DMS153 treated with DMSO at 0.1 percent for 48 hours (cell line): ENCODE data around the gene NCKAP5L.
A peak's percentile ranks its signal among the peaks of the same experiment; 100 is the strongest.
"Not testable (repeated sequence)": the region's sequence is repeated elsewhere in the genome, so short reads cannot be mapped to it uniquely, and the experiment has no call there.

Source experiments
- DNase-seq: peaks from one replicate; lab custom pipeline; 2025; ENCODE audit not compliant: unreplicated experiment; lab: John Stamatoyannopoulos, UW

The NCKAP5L gene

DNA sequence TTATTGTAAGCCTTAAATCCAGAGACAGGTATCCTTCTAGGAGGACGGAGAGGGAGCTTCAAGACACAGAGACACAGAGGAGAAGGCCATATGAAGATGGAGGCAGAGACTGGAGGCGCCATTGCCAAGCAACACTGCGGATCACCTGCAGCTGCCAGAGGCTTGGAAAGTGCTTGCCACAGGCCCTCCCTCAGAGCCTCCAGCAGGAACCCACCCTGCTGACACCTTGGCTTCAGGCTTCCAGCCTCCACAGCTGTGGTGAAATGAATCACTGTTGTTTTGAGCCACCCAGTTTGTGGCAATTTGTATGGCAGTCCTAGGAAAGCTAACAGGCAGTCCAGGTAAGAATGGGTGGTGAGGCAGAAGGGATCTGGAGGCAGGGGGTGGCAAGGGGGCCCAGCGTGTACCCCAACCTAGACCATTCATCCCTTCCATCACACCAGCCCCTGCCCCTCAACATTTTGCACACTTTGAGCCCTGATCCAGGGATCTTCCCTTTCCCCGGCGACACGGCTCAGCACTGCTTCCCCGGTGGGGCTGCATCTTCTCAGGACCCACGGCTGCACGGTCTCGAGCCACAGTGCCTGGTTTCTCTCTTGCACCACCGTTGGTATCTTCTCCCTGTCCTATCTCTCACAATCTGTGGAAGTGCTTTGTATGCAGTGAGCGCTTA is 37.0 kb upstream of the NCKAP5L start:
- DNase-seq, result no peak

DNA sequence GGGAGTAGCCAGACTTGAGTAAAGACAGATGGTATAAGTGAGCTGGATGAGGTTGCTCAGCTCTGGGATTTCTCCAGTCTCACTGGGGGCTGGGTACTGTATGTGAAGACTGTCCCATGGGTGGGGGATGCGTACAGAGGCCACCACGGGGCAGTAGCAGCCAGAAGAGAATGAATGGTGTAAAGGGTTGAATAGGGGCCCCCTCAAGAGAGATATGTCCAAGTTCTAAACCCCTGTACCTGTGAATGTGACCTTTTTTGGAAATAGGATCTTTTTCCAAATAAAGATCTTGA is 36.5 kb upstream of the NCKAP5L start:
- no peak for DNase-seq

- no peak for DNase-seq
Observed at GRCh38 chr12:49863946-49864797, 36.0 kb upstream of the NCKAP5L start.

GRCh38 chr12:49860921-49861320 is 32.7 kb upstream of the NCKAP5L start:
- DNase-seq, result not testable (repeated sequence)

GRCh38 chr12:49855890-49856289 is 27.7 kb upstream of the NCKAP5L start:
- DNase-seq, result not testable (repeated sequence)

- DNase-seq, result no peak
Observed at GRCh38 chr12:49854976-49855375, 26.8 kb upstream of the NCKAP5L start.

DNA sequence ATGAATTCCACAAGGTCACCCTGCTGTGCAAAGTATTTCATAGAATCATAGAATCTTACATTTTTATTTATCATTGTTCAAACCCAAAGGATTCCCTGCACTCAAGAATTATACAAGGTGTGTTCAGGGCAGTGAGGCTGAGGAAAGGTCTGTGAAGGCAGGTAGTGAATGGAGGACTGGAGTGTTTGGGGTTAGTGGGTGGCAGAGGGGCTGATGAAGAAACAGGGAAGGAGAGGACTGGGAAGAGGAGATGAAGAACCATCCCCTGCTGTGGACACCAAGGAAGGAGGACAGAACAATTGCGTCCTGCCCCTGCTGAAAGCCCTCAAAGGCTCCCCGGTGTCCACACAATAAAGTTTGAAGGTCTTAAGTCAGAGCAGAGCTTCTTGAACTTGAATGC is 25.5 kb upstream of the NCKAP5L start:
- DNase-seq, result no peak

GRCh38 chr12:49847161-49847560 is 18.9 kb upstream of the NCKAP5L start:
- DNase-seq, result no peak

DNA sequence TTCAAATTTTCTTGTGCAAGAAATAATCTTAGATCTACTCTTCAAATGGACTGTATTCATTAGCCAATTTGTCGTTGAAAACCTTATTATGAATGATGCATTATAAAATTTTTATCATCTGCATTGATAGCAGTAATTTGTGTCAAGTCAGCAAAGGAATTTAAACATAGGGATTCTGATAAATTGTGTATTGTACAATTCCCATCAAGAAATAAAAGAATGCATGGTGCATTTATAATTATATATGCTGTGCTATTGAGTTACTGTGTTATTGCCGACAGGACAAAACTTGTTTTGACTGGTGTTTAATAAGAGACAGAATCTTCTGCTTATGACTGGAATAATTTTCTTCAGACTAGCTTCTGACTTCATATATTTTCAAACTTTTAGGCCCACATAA is 17.8 kb upstream of the NCKAP5L start:
- no peak for DNase-seq

- no peak for DNase-seq
Observed at GRCh38 chr12:49843876-49844437, 15.7 kb upstream of the NCKAP5L start.

GRCh38 chr12:49843411-49843810 is 15.2 kb upstream of the NCKAP5L start:
- no peak for DNase-seq

GRCh38 chr12:49842519-49843352 is 14.5 kb upstream of the NCKAP5L start, which contains the start of gene BCDIN3D:
Gene BCDIN3D, minus strand, starts transcription at chr12:49843106. Its CDS starts 19 bp downstream, at chr12:49843087.
- DNase-seq, result peak; percentile 82

DNA sequence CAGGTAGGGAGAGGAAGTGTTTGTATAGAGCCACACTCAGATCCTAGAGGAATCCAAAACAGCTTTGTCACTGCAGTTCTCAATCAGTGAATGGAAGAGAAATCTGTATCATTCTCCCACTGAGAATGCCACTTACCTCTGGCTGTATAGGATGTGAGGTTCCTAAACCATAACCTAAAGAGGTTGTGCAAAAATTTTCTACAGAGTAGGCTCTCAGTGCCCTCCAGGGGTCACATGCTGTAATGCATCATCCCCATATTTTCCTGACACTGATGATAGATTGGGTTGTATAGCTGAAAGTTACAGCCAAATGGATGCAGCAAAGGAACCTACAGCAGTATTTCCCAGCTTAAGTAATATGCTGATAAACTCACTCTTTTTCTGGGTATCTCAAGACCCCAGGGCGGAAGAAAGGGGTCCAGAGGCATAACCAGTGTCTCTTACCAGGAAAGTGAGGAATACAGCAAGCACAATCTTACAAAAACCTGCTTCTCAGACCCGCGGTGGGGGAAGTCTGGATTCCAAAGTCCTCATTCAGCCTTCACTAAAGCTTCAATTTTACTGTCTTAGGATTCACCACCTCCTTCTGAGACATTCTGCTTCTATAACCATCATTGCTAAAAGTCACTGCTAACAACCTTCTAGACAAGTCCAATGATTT is 10.9 kb upstream of the NCKAP5L start:
- DNase-seq, result peak; percentile 27

DNA sequence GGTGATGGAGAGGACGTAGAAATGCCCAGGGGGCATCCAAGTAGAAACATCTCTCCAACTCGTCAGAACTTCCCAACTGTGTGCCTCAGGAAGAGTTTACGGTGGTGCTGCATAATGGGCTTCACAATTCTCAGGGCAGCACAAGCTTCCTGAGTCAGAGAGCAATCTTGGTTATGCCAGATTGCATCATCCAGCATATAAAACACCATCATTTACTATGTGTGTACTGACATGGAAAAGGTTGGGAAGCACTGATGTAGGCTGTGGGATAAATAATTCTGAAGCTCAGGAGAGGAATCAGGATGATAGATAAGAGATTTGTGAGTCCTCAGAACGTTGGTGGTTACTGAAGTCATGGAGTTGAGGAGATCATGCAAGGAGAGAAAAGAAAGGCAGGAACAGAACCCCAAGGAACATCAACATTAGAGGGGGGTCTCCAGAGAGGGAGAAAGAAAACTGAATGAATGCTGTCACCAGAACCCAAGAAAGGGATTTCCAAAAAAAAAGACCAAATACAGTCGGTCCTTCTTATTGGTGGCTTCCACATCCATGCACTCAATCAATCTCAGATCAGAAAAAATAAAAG is 4.7 kb upstream of the NCKAP5L start:
- no peak for DNase-seq

DNA sequence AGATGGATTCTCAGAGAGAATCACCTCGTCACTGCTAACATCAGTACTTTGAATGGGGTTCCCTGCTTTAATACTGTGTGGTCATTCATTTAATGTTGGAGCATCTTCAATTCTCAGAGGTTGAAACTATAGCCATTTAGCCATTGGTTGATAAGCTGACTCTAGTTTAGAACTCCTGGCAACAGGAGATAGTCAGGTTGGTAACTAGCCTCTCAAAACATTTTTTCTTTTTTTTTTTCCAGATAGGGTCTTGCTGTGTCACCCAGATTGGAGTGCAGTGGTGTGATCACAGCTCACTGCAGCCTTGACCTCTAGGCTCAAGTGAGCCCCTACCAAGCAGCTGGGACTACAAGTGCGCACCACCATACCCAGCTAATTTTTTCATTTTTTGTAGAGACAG is 3.5 kb upstream of the NCKAP5L start:
- DNase-seq, result no peak

DNA sequence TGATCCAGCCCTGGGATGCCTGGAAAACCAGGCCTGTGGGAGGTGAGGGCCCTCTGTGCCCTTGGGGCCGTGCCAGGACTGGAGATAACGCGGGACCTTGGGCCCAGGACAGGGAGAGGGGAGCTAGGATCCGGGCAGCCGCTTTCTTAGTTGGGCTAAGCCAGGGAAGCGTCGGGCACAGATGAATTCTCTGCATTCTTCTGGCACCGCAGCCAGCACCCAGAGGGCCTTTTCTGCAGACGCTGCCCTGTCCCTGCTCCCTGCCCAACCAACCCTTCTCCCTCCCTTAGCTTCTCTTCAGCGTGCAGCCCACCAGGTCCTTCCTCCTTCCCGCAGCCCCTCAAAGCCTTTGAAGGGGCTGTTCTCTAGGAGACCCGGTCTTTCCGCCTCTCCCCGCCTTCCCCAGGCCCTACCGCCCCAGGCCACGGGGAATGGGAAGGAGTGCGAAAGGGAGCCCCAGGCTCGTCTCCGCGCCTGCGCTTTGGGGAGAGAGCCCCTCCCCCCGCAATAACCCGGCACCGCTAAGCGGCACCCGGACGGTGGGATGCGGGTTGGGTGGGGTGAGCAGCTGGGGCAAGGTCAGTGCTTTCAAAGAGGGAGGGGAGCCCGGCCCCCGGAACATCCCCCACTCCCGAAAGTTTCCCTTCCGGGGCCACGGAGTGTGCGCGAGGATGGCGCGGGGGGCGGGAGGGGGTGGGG is 663 bp downstream of the NCKAP5L start:
- peak; percentile 1 for DNase-seq

DNA sequence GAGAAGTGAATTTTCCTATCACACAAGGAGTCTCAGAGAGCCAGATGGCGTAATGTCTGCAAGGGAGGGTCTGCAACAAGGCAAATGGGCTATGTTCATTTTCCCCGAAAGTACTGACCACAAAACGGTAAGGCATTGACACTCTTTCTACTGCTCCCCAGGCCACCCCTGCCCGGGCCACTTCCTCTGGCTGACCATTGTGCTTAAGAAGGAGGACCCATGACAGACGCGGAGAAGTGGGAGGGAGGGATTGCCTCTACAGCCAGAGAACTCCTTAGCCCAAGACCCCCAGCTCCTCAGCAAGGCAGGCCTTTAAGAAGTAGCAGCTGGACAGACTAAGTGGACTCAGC is 1.2 kb downstream of the NCKAP5L start:
- no peak for DNase-seq

GRCh38 chr12:49825971-49826421 is 2.2 kb downstream of the NCKAP5L start:
- DNase-seq, result no peak

DNA sequence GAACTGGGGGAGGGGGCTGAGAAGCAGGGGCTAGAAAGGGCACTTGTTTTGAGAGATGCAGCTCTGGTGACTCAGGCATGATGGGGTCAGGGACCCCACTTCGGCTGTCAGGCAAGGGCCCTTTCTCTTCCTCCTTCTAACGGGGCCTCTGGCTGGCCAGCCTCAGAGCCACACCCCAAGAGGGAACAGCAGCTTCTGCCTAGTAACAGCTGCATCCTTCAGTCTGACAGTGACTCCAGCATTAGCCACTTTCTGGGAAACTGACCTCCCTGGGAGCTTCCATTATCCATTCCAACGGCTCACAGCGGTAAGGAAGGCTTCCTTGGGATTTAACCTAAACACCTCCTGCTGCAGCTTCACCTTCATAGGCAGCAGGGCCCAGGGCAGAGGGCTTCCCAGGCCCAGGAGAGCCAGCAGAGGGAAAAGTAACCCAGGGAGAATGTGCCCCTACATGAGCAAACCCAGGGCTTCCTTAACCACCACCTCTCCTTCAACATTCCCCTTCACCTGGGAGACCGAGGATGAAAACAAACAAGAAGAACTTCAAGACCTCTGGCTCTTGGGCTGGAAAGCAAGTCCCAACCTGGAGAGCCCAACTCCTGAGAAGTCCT is 2.7 kb downstream of the NCKAP5L start:
- no peak for DNase-seq
